Activated naive CD4-positive, alpha-beta T cell treated with anti-CD3 and anti-CD28 coated beads for 36 hours (primary cell): ENCODE measurements around the gene PPIP5K1. TPM values are rescaled to one million over a fixed set of nuclear protein-coding genes. Genes with fewer than 3 reads are reported as not detected.
A peak's percentile ranks its signal among the peaks of the same experiment; 100 is the strongest.

Experiments
- CTCF ChIA-PET: fragments of 350-600 bp; sonication (Branson Sonifier 250); formaldehyde crosslinking; loops from one replicate; lab custom pipeline; 2021; ENCODE audit warnings: antibody characterized with exemption; lab: Charles Lee
- DNase-seq: peaks from one replicate; pipeline ENCODE4 v3.0.0-alpha.2; 2020
- H3K27ac Mint-ChIP-seq: one replicate; pipeline ENCODE4 v1.8.0; 2021; ENCODE audit warnings: mild to moderate bottlenecking, mixed read lengths
- H3K27me3 Mint-ChIP-seq: one replicate; pipeline ENCODE4 v1.8.0; 2021; ENCODE audit warnings: low read depth, mixed read lengths
- H3K36me3 Mint-ChIP-seq: one replicate; pipeline ENCODE4 v1.8.0; 2021; ENCODE audit warnings: low read depth, mixed read lengths
- H3K4me1 Mint-ChIP-seq: one replicate; pipeline ENCODE4 v1.8.0; 2021; ENCODE audit warnings: low read depth, mixed read lengths
- H3K4me3 Mint-ChIP-seq: one replicate; pipeline ENCODE4 v1.8.0; 2021; ENCODE audit warnings: mild to moderate bottlenecking, moderate library complexity, mixed read lengths
- H3K9me3 Mint-ChIP-seq: one replicate; pipeline ENCODE4 v1.8.0; 2021; ENCODE audit warnings: mixed read lengths
- intact Hi-C: fragments of 100-400 bp; cut with micrococcal nuclease; formaldehyde crosslinking; loops from one replicate; pipeline ENCODE4 v1.15.1; 2023
- total RNA-seq, 2 experiments: library from RNA; stranded (reverse); gene quantifications; one replicate each; pipeline ENCODE4 v1.2.3, GENCODE V29; 2021

PPIP5K1 gene
- total RNA-seq, 2 experiments from 2014 or later = 27.8 to 33.4 TPM

- no peak overlapping the region for H3K27ac Mint-ChIP-seq
- H3K36me3 Mint-ChIP-seq = no peaks in the 10 kb centered on the region
- CTCF ChIA-PET = interaction anchor here (0.6 to 3.9 kb wide), 10 partner anchors 11 to 805 kb away, joined by 3 to 23 read pairs (median 4); partner anchors contain the start of gene TP53BP1
- H3K9me3 Mint-ChIP-seq = no peaks in the 10 kb centered on the region
- peaks cover 22% of the 10 kb centered on the region for H3K4me1 Mint-ChIP-seq
- intact Hi-C loops = loop anchor here (2.0 to 10.0 kb wide), 3 partner anchors 28 to 406 kb away; partner anchors contain the start of genes TUBGCP4, UBR1 and ZSCAN29
- H3K27me3 Mint-ChIP-seq = peaks cover 7% of the 10 kb centered on the region
- peak overlapping the region; percentile 85 for H3K4me3 Mint-ChIP-seq
- peak; percentile 53 for DNase-seq
Measured at GRCh38 chr15:43511012-43511885, 78.8 kb downstream of the PPIP5K1 start.

- Mint-ChIP-seq H3K4me1 (peaks cover 22% of the 10 kb centered on the region), H3K27me3 (peaks cover under 1% of the 10 kb centered on the region), H3K9me3 (no peaks in the 10 kb centered on the region), H3K27ac (peak overlapping the region; percentile 24), H3K36me3 (no peaks in the 10 kb centered on the region), H3K4me3 (peak overlapping the region; percentile 85)
- DNase-seq = peak; percentile 96
- intact Hi-C loops = loop anchor here (1.0 to 10.0 kb wide), 8 partner anchors 17 to 589 kb away; partner anchors contain the start of genes SERF2, TP53BP1, TUBGCP4 and UBR1
- CTCF ChIA-PET = interaction anchor here (0.6 to 3.9 kb wide), 9 partner anchors 12 to 804 kb away, joined by 3 to 23 read pairs (median 4); partner anchors contain the start of gene TP53BP1
Measured at GRCh38 chr15:43510200-43511011, 79.6 kb downstream of the PPIP5K1 start.

- Mint-ChIP-seq H3K27ac (no peak overlapping the region), H3K4me3 (peak overlapping the region; percentile 85), H3K36me3 (no peaks in the 10 kb centered on the region), H3K4me1 (peaks cover 22% of the 10 kb centered on the region), H3K27me3 (no peaks in the 10 kb centered on the region), H3K9me3 (no peaks in the 10 kb centered on the region)
- intact Hi-C loops = loop anchor here (1.0 to 10.0 kb wide), 8 partner anchors 16 to 588 kb away; partner anchors contain the start of genes SERF2, TP53BP1, TUBGCP4 and UBR1
- no peak for DNase-seq
- CTCF ChIA-PET = interaction anchor here (1.0 to 3.9 kb wide), 4 partner anchors 16 to 326 kb away, joined by 3 to 23 read pairs (median 8); partner anchors contain the start of gene TP53BP1
Measured at GRCh38 chr15:43509660-43510199, 80.3 kb downstream of the PPIP5K1 start.

- Mint-ChIP-seq H3K27me3 (no peaks in the 10 kb centered on the region), H3K4me1 (peaks cover 20% of the 10 kb centered on the region), H3K36me3 (no peaks in the 10 kb centered on the region), H3K9me3 (no peaks in the 10 kb centered on the region), H3K27ac (no peak overlapping the region), H3K4me3 (peak overlapping the region; percentile 85)
- CTCF ChIA-PET = no interaction called here
- intact Hi-C loops = no loop called here
- no peak for DNase-seq
Measured at GRCh38 chr15:43508991-43509659, 80.9 kb downstream of the PPIP5K1 start.

GRCh38 chr15:43508421-43508820 lies 81.6 kb downstream of the PPIP5K1 start:
- no peak overlapping the region for H3K4me3 Mint-ChIP-seq
- peaks cover 15% of the 10 kb centered on the region for H3K4me1 Mint-ChIP-seq
- no peaks in the 10 kb centered on the region for H3K9me3 Mint-ChIP-seq
- H3K36me3 Mint-ChIP-seq = no peaks in the 10 kb centered on the region
- no peak overlapping the region for H3K27ac Mint-ChIP-seq
- no peaks in the 10 kb centered on the region for H3K27me3 Mint-ChIP-seq
- intact Hi-C loops = no loop called here
- CTCF ChIA-PET = no interaction called here
- DNase-seq = no peak

GRCh38 chr15:43505738-43506137 lies 84.3 kb downstream of the PPIP5K1 start:
- peaks cover 9% of the 10 kb centered on the region for H3K4me1 Mint-ChIP-seq
- DNase-seq = no peak
- H3K9me3 Mint-ChIP-seq = no peaks in the 10 kb centered on the region
- intact Hi-C loops = no loop called here
- no peaks in the 10 kb centered on the region for H3K27me3 Mint-ChIP-seq
- H3K4me3 Mint-ChIP-seq = no peak overlapping the region
- CTCF ChIA-PET = interaction anchor here (0.7 to 1.5 kb wide), 2 partner anchors 9 to 996 kb away, joined by 3 to 4 read pairs; no protein-coding TSS in a partner anchor
- no peaks in the 10 kb centered on the region for H3K36me3 Mint-ChIP-seq
- no peak overlapping the region for H3K27ac Mint-ChIP-seq

GRCh38 chr15:43499635-43500034 lies 90.4 kb downstream of the PPIP5K1 start:
- intact Hi-C loops = loop anchor here (10.0 kb wide), 1 partner anchor 695 kb away; the partner anchor contains the start of gene FRMD5
- Mint-ChIP-seq H3K36me3 (no peaks in the 10 kb centered on the region), H3K4me3 (no peak overlapping the region), H3K27ac (no peak overlapping the region), H3K4me1 (no peaks in the 10 kb centered on the region), H3K9me3 (no peaks in the 10 kb centered on the region), H3K27me3 (no peaks in the 10 kb centered on the region)
- no peak for DNase-seq
- CTCF ChIA-PET = no interaction called here

- Mint-ChIP-seq H3K27me3 (no peaks in the 10 kb centered on the region), H3K27ac (no peak overlapping the region), H3K36me3 (no peaks in the 10 kb centered on the region), H3K4me3 (no peak overlapping the region), H3K4me1 (no peaks in the 10 kb centered on the region), H3K9me3 (no peaks in the 10 kb centered on the region)
- intact Hi-C loops = loop anchor here (10.0 kb wide), 1 partner anchor 696 kb away; the partner anchor contains the start of gene FRMD5
- CTCF ChIA-PET = no interaction called here
- no peak for DNase-seq
Measured at GRCh38 chr15:43498990-43499389, 91.0 kb downstream of the PPIP5K1 start.

- Mint-ChIP-seq H3K36me3 (peaks cover 6% of the 10 kb centered on the region), H3K4me3 (peak overlapping the region; percentile 96), H3K4me1 (peaks cover 26% of the 10 kb centered on the region), H3K27me3 (no peaks in the 10 kb centered on the region), H3K27ac (no peak overlapping the region), H3K9me3 (no peaks in the 10 kb centered on the region)
- intact Hi-C loops = loop anchor here (1.0 to 10.0 kb wide), 3 partner anchors 16 to 701 kb away; partner anchors contain the start of gene FRMD5
- CTCF ChIA-PET = interaction anchor here (0.6 to 3.0 kb wide), 3 partner anchors 17 to 773 kb away, joined by 3 to 15 read pairs (median 13); no protein-coding TSS in a partner anchor
- no peak for DNase-seq
Measured at GRCh38 chr15:43493703-43494472, 96.1 kb downstream of the PPIP5K1 start.

- H3K27me3 Mint-ChIP-seq = no peaks in the 10 kb centered on the region
- peak within 1 kb of the TSS; percentile 92 for H3K27ac Mint-ChIP-seq
- DNase-seq = peak; percentile 97
- peaks cover 27% of the 10 kb centered on the region for H3K4me1 Mint-ChIP-seq
- H3K36me3 Mint-ChIP-seq = peaks cover 6% of the 10 kb centered on the region
- intact Hi-C loops = loop anchor here (1.0 to 10.0 kb wide), 3 partner anchors 17 to 702 kb away; partner anchors contain the start of gene FRMD5
- H3K9me3 Mint-ChIP-seq = no peaks in the 10 kb centered on the region
- CTCF ChIA-PET = interaction anchor here (0.6 to 3.0 kb wide), 4 partner anchors 18 to 774 kb away, joined by 3 to 15 read pairs (median 8); no protein-coding TSS in a partner anchor
- H3K4me3 Mint-ChIP-seq = peak within 1 kb of the TSS; percentile 96
Measured at GRCh38 chr15:43492673-43493601, 97.1 kb downstream of the PPIP5K1 start, which contains the start of gene TP53BP1. Gene TP53BP1, minus strand, starts transcription at chr15:43493156. Its CDS starts 113 bp downstream, at chr15:43493043.
